EH (cell line): ENCODE results near the gene NOC4L.
"Not testable (repeated sequence)": the region's sequence is repeated elsewhere in the genome, so short reads cannot be mapped to it uniquely, and the experiment has no call there.

ENCODE experiments used
- DNase-seq: peaks from one replicate; pipeline ENCODE4 v3.0.0-alpha.2; 2015; ENCODE audit warnings: low read depth

The NOC4L gene

GRCh38 chr12:132142679-132143335 lies 1.4 kb upstream of the NOC4L start:
- no peak for DNase-seq

DNA sequence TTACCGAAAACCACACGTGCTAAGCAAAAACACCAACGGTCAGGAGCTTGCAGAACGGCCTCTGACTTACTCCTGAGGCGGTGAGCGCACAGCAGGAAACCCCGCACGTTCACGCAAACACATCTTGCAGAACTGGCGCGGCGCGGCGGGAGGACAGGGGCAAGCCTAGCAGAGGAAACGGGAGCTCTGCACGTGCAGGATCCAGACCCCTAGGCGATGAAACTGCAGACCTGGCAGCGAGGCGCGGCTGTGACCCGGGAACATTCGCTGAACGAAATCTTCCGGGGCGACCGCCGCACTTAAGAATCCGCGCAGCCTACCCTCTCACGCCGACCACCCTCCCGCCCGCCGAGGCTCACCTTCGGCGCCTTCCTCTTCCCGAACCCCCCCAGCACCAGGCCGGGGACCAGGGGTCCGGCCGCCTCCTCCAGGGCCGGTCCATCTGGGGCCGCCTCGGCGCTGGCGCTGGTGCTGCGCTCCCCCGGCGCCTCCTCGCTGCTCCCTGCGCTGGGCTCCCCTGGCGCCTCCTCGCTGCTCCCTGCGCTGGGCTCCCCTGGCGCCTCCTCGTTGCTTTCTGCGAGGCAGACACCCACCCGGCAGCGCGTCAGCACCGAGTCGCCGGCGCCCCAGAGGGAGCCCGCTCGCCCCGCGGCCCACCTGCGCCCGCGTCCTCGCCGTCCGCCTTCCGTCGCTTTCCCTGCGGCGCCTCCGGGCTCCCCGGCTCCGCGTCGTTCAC lies 753 bp upstream of the NOC4L start:
- peak; percentile 13 for DNase-seq

- DNase-seq, result peak; percentile 12
Observed at GRCh38 chr12:132144810-132145168, 532 bp downstream of the NOC4L start.

DNA sequence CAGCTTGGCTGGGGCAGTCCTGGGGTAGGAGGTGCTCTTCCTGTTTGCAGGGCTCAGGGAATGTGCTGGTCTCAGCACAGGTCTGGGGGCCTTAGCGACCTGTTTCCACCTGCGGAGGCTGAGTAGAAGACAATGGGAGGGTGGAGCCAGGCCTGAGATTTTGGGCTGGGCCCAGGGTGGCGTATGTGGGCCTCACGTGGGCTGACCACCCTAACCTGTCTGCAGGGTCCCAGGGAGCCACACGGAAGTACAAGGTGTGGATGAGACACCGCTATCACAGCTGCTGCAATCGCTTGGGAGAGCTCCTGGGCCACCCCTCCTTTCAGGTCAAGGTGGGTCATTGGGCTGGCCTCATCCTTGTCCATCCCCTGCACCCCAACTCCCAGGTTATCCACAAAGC lies 1.1 kb downstream of the NOC4L start:
- DNase-seq, result no peak

- no peak for DNase-seq
Observed at GRCh38 chr12:132146098-132146497, 1.8 kb downstream of the NOC4L start.

- DNase-seq, result no peak
Observed at GRCh38 chr12:132146772-132147422, 2.6 kb downstream of the NOC4L start.

DNA sequence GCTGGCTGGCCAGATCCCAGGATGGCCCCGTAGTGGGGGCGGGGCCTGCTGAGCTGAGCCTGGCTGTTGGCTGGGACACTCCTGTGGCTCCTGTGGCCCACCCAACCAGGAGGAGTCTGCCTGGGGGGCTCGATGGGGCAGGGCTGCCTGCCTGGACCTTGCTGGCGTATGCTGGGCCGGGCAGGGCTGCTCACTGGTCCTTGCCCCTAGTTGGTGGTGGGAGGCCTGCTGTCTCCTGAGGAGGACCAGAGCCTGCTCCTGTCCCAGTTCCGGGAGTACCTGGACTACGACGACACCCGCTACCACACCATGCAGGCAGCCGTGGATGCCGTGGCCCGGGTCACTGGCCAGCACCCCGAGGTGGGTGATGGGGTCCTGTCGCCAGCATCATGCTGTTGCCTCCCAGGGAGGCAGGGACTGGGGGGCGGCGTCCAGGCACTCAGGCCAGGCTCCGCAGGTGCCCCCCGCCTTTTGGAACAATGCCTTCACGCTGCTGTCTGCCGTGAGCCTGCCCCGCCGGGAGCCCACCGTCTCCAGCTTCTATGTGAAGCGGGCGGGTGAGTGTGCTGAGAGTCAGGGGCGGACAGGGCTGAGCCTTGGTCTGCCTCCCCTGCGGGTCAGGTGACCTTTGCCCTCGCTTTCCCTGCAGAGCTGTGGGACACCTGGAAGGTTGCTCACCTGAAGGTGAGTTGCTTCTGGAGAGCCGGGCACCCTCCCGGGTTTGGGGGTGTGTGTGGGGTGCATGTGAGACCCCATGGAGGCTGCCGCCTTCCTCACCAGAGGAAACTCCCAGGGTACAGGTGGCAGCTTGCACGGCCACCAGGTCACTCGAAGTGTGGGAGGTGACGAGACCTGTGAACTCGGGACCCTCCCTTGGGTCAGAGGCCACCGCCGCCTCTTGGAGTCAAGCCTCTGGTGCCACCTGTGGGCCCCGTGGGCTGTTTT lies 3.4 kb downstream of the NOC4L start:
- no peak for DNase-seq

DNA sequence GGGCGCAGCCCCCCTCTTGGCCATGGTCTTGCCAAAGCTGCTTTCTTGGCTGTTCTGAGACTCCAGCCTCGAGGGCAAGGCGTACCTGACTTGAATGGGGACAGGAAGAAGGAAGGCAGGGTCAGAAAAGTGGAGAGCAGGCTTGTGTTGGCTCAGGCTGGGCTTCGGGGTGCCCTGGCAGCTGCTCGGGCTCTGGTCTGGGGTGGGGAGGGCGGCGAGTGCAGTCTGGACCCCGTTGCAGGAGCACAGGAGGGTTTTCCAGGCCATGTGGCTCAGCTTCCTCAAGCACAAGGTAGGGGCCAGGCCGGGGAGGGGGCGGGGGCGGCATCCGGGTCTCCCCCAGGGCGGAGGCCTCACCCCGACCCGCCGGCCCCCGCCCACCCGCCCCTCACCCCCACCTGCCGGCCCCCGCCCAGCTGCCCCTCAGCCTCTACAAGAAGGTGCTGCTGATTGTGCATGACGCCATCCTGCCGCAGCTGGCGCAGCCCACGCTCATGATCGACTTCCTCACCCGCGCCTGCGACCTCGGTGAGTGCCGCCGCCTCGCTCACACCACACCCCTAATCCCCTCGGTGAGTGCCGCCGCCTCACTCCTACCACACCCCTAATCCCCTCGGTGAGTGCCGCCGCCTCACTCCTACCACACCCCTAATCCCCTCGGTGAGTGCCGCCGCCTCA lies 4.2 kb downstream of the NOC4L start:
- DNase-seq, result no peak

DNA sequence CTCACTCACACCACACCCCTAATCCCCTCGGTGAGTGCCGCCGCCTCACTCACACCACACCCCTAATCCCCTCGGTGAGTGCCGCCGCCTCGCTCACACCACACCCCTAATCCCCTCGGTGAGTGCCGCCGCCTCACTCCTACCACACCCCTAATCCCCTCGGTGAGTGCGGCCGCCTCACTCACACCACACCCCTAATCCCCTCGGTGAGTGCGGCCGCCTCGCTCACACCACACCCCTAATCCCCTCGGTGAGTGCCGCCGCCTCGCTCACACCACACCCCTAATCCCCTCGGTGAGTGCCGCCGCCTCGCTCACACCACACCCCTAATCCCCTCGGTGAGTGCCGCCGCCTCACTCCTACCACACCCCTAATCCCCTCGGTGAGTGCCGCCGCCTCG lies 5.3 kb downstream of the NOC4L start:
- DNase-seq, result not testable (repeated sequence)

GRCh38 chr12:132150780-132151144 lies 6.5 kb downstream of the NOC4L start:
- no peak for DNase-seq

DNA sequence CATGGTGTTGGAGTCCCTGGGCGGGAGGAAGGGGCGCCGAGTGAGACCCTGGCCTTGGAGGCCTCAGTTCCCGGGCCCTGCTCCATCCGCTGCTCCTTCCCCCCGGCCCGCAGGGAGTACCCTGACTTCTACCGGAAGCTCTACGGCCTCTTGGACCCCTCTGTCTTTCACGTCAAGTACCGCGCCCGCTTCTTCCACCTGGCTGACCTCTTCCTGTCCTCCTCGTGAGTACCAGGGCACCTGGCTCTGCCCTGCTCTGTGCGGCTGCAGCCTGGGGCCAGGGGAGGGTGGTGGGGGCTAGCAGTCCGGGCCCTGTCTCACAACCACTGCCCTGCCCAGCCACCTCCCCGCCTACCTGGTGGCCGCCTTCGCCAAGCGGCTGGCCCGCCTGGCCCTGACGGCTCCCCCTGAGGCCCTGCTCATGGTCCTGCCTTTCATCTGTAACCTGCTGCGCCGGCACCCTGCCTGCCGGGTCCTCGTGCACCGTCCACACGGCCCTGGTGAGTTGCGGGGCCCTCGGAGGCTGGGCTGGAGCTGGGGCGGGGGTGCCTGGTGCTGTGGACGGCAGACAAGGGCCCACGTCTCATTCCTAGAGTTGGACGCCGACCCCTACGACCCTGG lies 7.0 kb downstream of the NOC4L start:
- DNase-seq, result no peak

DNA sequence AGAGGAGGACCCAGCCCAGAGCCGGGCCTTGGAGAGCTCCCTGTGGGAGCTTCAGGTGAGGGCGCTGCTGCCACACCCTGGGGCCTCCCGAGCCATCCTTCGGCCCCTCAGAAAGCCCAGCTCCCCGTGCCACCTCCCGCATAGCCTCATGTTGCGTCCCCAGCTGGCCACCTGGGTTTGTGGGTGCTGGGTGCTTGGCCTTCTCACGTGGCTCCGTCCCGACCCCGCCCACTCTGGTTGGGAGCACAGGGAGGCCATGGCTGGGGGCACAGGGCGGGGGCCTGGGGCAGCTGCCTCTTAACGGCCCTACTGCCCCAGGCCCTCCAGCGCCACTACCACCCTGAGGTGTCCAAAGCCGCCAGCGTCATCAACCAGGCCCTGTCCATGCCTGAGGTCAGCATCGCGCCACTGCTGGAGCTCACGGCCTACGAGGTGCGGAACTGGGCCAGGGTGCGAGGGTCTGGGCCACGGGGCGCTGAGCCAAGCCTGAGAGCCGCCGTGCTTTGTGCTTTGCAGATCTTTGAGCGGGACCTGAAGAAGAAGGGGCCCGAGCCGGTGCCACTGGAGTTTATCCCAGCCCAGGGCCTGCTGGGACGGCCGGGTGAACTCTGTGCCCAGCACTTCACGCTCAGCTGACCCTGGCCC lies 7.6 kb downstream of the NOC4L start:
- no peak for DNase-seq

DNA sequence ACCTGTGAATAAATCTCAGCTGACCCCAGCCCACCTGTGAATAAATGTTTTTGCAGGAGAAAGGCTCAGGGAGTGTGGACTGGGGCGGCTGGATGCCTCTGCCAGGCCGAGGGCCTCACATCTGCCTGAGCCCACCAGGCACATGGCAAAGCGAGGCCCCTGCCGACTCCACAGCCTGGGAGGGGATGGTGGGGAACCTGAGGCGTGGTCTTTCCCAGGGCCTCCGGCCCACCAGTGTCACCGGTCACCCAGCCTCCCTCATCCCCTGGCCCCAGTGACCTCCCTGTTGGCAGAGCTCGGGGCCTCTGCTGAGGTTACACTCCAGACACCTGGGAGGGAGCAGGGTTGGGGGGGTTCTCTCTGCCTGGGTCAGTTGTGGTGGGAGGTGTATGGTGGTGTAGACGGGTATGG lies 8.2 kb downstream of the NOC4L start:
- DNase-seq, result no peak

- no peak for DNase-seq
Observed at GRCh38 chr12:132152953-132153352, 8.7 kb downstream of the NOC4L start.

- peak; percentile 67 for DNase-seq
Observed at GRCh38 chr12:132153501-132154340, 9.5 kb downstream of the NOC4L start.

- DNase-seq, result no peak
Observed at GRCh38 chr12:132154341-132154761, 10.1 kb downstream of the NOC4L start.

DNA sequence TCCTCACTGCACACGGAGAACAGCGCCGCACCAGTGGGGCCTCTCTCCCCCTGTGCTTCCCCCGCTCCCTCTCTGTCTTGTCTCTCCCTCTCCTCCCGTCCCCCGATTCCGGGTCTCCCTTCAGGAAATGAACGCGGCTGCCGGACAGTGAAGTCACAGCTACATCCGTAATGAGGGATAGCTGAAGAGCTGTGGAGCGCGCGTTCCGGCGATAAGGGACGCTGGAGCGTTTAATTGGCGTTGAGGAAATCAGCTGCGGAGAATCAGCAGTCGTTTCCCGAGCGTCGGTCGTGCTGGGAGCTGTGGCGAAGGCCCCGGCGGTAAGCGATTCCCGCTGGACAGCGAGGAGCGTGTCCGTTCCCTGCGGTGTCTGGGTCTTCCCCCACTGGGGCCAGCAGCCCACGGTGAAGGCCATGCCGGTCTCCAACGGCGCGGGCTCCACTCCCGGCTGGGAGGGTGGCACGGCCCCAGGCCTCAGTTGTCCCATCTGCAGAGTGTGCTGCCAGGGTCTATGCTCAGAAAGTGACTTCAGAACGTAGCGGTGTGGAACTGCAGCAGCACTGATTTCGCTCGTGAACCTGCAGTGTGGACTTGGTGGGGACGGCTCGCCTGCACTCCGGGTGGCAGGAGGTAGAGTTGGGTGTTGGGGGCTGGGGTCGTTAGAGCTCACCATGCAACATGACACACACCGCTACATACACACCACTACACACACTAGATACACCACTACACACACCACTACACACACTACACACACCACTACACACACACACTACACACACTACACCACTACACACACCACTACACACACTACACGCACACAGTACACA lies 10.9 kb downstream of the NOC4L start:
- DNase-seq, result peak; percentile 18

GRCh38 chr12:132155771-132156572 lies 11.7 kb downstream of the NOC4L start:
- DNase-seq, result no peak
